Endothelial cell of umbilical vein (primary cell): ENCODE measurements around the gene CA11. TPM values are rescaled to one million over a fixed set of nuclear protein-coding genes. Genes with fewer than 3 reads are reported as not detected.
A peak's percentile ranks its signal among the peaks of the same experiment; 100 is the strongest.

Experiments used
- BruUV-seq: library from RNA; stranded (reverse); fragments of 400-500 nt; replicated peaks from 2 replicates; lab custom pipeline; 2021; lab: Mats Ljungman, UMichigan
- CTCF ChIA-PET: fragments of 300-600, 350-600 bp; sonication (Branson Sonifier 250); formaldehyde crosslinking; loops from one replicate; lab custom pipeline; 2021; ENCODE audit warnings: antibody characterized with exemption, inconsistent platforms; lab: Charles Lee
- POLR2A ChIA-PET: fragments of 300-600, 350-600 bp; sonication (Branson Sonifier 250); formaldehyde crosslinking; loops from one replicate; lab custom pipeline; 2021; ENCODE audit warnings: antibody characterized with exemption, inconsistent platforms; lab: Charles Lee
- DNase-seq: peaks from one replicate; pipeline ENCODE4 v3.0.0-alpha.2; 2011; ENCODE audit warnings: low read depth, low spot score
- FAIRE-seq: peaks from 2 replicates; lab custom pipeline; 2011; peaks lifted over from hg19 to GRCh38; lab: Jason Lieb, UNC
- H2AFZ ChIP-seq: 2 replicates; pipeline ENCODE4 v1.6.0; 2012; ENCODE audit warnings: low read depth, low read length, control low read depth, inconsistent platforms
- H3K27ac ChIP-seq: 2 replicates; pipeline ENCODE4 v1.5.1; 2011; ENCODE audit warnings: low read depth, mild to moderate bottlenecking, control low read depth, low read length, moderate library complexity; ENCODE audit not compliant: insufficient read depth
- H3K27me3 ChIP-seq, 2 experiments: 2 replicates each; pipeline versions ENCODE4 v1.6.0 to v1.6.1; 2011; ENCODE audit warnings: low read length in 2 of 2, mixed read lengths in 1 of 2; ENCODE audit not compliant: control insufficient read depth in 2 of 2, insufficient read depth in 2 of 2
- H3K36me3 ChIP-seq, 2 experiments: 2 replicates in 1 of 2; 3 replicates in 1 of 2; pipeline ENCODE4 v1.5.1; 2011; ENCODE audit warnings: low read length in 2 of 2, mild to moderate bottlenecking in 1 of 2, moderate library complexity in 1 of 2; ENCODE audit not compliant: control insufficient read depth in 2 of 2, insufficient read depth in 2 of 2; ENCODE audit errors: extremely low read depth in 1 of 2
- H3K4me1 ChIP-seq: 3 replicates; pipeline ENCODE4 v1.5.1; 2011; ENCODE audit warnings: mild to moderate bottlenecking, low read length; ENCODE audit not compliant: control insufficient read depth, insufficient read depth; ENCODE audit errors: extremely low read depth
- H3K4me2 ChIP-seq: 2 replicates; pipeline ENCODE4 v1.6.1; 2011; ENCODE audit warnings: low read length, control low read depth, mixed read lengths; ENCODE audit not compliant: insufficient read depth
- H3K4me3 ChIP-seq, 3 experiments: fragments of 200-600 bp in 1 of 3; sonication (generic), shearing (Covaris generic) in 1 of 3; replicated peaks in 1 of 3; 2 replicates each; pipeline ENCODE4 v1.5.1; 2011 to 2016; ENCODE audit warnings: control low read depth in 3 of 3, low read length in 3 of 3, mild to moderate bottlenecking in 2 of 3, inconsistent platforms in 1 of 3, low read depth in 1 of 3, moderate library complexity in 1 of 3; ENCODE audit not compliant: insufficient read depth in 1 of 3
- H3K79me2 ChIP-seq: 2 replicates; pipeline ENCODE4 v1.6.0; 2012; ENCODE audit warnings: low read length, inconsistent platforms; ENCODE audit not compliant: control insufficient read depth, insufficient read depth
- H3K9ac ChIP-seq: replicated peaks from 2 replicates; pipeline ENCODE3; 2011; ENCODE audit warnings: low read length, control low read depth; ENCODE audit not compliant: insufficient read depth; ENCODE audit errors: extremely low read depth
- H3K9me1 ChIP-seq: replicated peaks from 3 replicates; pipeline ENCODE4 v1.6.0; 2011; ENCODE audit warnings: mild to moderate bottlenecking, low read length; ENCODE audit not compliant: control insufficient read depth, insufficient read depth; ENCODE audit errors: extremely low read depth
- H3K9me3 ChIP-seq: replicated peaks from 2 replicates; pipeline ENCODE4 v1.5.1; 2012; ENCODE audit warnings: low read length, inconsistent platforms; ENCODE audit not compliant: control insufficient read depth, insufficient read depth
- H4K20me1 ChIP-seq: replicated peaks from 2 replicates; pipeline ENCODE3; 2011; ENCODE audit warnings: mild to moderate bottlenecking, low read length; ENCODE audit not compliant: control insufficient read depth, insufficient read depth; ENCODE audit errors: extremely low read depth
- EZH2 ChIP-seq: IDR thresholded peaks from 2 replicates; pipeline ENCODE4 v1.6.1; 2012; ENCODE audit warnings: borderline replicate concordance, low read depth, mild to moderate bottlenecking, moderate library complexity, low read length, inconsistent platforms; ENCODE audit not compliant: severe bottlenecking
- FOS ChIP-seq: IDR thresholded peaks from 2 replicates; pipeline ENCODE4 v1.6.1; 2011; ENCODE audit warnings: mild to moderate bottlenecking, low read length, moderate library complexity, borderline replicate concordance; ENCODE audit not compliant: insufficient read depth
- GATA2 ChIP-seq: IDR thresholded peaks from 2 replicates; pipeline ENCODE4 v1.7.0; 2011; ENCODE audit warnings: low read depth, mild to moderate bottlenecking, moderate library complexity, mixed read lengths, low read length; ENCODE audit not compliant: insufficient read length, insufficient read depth
- JUN ChIP-seq: IDR thresholded peaks from 2 replicates; pipeline ENCODE4 v1.6.1; 2011; ENCODE audit warnings: borderline replicate concordance, low read depth; ENCODE audit not compliant: insufficient read length, insufficient read depth
- MYC ChIP-seq: IDR thresholded peaks from one replicate; pipeline ENCODE4 v1.6.1; 2011; ENCODE audit warnings: mild to moderate bottlenecking, low read depth, low read length
- POLR2A ChIP-seq: IDR thresholded peaks from 2 replicates; pipeline ENCODE4 v1.6.1; 2012; ENCODE audit warnings: low read depth, mild to moderate bottlenecking, control low read depth, low read length
- POLR2AphosphoS5 ChIP-seq: IDR thresholded peaks from 2 replicates; pipeline ENCODE4 v1.6.1; 2012; ENCODE audit warnings: low read depth, mild to moderate bottlenecking, control low read depth, low read length, moderate library complexity; ENCODE audit not compliant: insufficient read depth
- dilution Hi-C: fragments of 300-500 bp; cut with MboI; formaldehyde crosslinking; loops from one replicate; pipeline ENCODE4 v1.15.0; 2019; ENCODE audit warnings: low sequenced_read_pairs; ENCODE audit not compliant: extremely low pct_ligation_motif_present
- intact Hi-C: fragments of 100-400 bp; cut with micrococcal nuclease; formaldehyde crosslinking; loops from one replicate; pipeline ENCODE4 v1.10.0; 2022
- polyA plus RNA-seq, 4 experiments: library from polyadenylated mRNA; depleted of rRNA in 3 of 4; stranded (reverse) in 3 of 4; unstranded in 1 of 4; fragments of >200 nt; gene quantifications; 2 replicates each; pipeline versions ENCODE4 v1.2.1 to v1.2.3, GENCODE V29; 2011 to 2012; ENCODE audit warnings: missing spikeins in 1 of 4
- total RNA-seq: library from RNA; stranded (reverse); gene quantifications from 2 replicates; pipeline ENCODE4 v1.2.3, GENCODE V29; 2021
- TF ChIP-seq, protein P1 (sequence below): IDR thresholded peaks from 2 replicates; pipeline ENCODE4 v1.6.1; 2011; ENCODE audit not compliant: insufficient read depth, insufficient read length
- TF ChIP-seq, protein P2 (sequence below), 2 donors: IDR thresholded peaks; 1 replicate in 1 of 2; 2 replicates in 1 of 2; pipeline ENCODE4 v1.5.1; 2011; ENCODE audit warnings: low read length in 2 of 2, mild to moderate bottlenecking in 2 of 2, moderate library complexity in 2 of 2, control low read depth in 1 of 2, inconsistent platforms in 1 of 2, low read depth in 1 of 2; ENCODE audit not compliant: insufficient read depth in 1 of 2; ENCODE audit errors: extremely low read depth in 1 of 2

The CA11 gene
- total and polyA plus RNA-seq, 2 donors (not counting 3 experiments of a cell fraction or from before 2014, with no cell fraction given), result 2.8 to 4.7 TPM

DNA sequence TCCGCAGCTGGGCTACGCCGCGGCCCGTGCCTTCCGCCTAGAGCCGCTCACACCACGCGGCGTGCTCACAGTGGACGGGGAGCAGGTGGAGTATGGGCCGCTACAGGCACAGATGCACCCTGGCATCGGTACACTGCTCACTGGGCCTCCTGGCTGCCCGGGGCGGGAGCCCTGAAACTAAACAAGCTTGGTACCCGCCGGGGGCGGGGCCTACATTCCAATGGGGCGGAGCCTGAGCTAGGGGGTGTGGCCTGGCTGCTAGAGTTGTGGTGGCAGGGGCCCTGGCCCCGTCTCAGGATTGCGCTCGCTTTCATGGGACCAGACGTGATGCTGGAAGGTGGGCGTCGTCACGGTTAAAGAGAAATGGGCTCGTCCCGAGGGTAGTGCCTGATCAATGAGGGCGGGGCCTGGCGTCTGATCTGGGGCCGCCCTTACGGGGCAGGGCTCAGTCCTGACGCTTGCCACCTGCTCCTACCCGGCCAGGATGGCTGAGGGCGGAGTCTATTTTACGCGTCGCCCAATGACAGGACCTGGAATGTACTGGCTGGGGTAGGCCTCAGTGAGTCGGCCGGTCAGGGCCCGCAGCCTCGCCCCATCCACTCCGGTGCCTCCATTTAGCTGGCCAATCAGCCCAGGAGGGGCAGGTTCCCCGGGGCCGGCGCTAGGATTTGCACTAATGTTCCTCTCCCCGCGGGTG lies 16.2 kb downstream of the CA11 start:
- Histone ChIP-seq H2AFZ (peak overlapping the region; percentile 63), H3K4me3 (peak overlapping the region in 2 of 3 experiments; percentile 6 to 19), H3K27ac (peak overlapping the region; percentile 13), H3K4me2 (peak overlapping the region; percentile 60), H3K4me1 (peaks cover 20% of the 10 kb centered on the region), H3K27me3 (no peaks in the 10 kb centered on the region), H3K9me3 (no peaks in the 10 kb centered on the region), H3K9ac (no peak overlapping the region), H3K36me3 (peaks cover 0 to 2% of the 10 kb centered on the region in 2 experiments), H3K9me1 (no peaks in the 10 kb centered on the region), H4K20me1 (no peaks in the 10 kb centered on the region), H3K79me2 (no peaks in the 10 kb centered on the region)
- TF ChIP-seq POLR2A (no peak), FOS (no peak), GATA2 (no peak), POLR2AphosphoS5 (peak; percentile 65)
- intact Hi-C loops (loop anchor here (10.0 kb wide), 1 partner anchor 365 kb away; the partner anchor contains the start of genes GYS1 and RUVBL2), dilution Hi-C loops (no loop called here)
- DNase-seq, result peak; percentile 82
- FAIRE-seq, result peak; percentile 96
- POLR2A ChIA-PET, result interaction anchor here (1.0 to 2.0 kb wide), 3 partner anchors 8 to 17 kb away, joined by 3 to 10 read pairs (median 3); partner anchors contain the start of genes RPL18 and SPHK2
- CTCF ChIA-PET, result interaction anchor here (0.8 to 2.3 kb wide), 10 partner anchors 8 to 341 kb away, joined by 3 to 12 read pairs (median 8); partner anchors contain the start of genes CA11, RPL18 and SPHK2
- no TSS peak for BruUV-seq

DNA sequence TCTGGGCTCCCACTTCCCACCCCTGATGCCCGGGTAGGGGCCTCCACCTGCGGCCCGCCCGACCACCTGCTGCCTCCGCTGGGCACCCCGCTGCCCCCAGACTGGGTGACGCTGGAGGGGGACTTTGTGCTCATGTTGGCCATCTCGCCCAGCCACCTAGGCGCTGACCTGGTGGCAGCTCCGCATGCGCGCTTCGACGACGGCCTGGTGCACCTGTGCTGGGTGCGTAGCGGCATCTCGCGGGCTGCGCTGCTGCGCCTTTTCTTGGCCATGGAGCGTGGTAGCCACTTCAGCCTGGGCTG lies 16.7 kb downstream of the CA11 start:
- H3K79me2 ChIP-seq, result no peaks in the 10 kb centered on the region
- no peak overlapping the region for H3K4me2 ChIP-seq
- no peak overlapping the region for H3K4me3 ChIP-seq
- no peak for FAIRE-seq
- CTCF ChIA-PET, result interaction anchor here (1.0 to 2.0 kb wide), 3 partner anchors 10 to 67 kb away, joined by 3 to 12 read pairs (median 11); partner anchors contain the start of genes CA11, RPL18 and SPHK2
- POLR2A ChIA-PET, result interaction anchor here (2.0 kb wide), 1 partner anchor 10 kb away, joined by 10 read pairs; the partner anchor contains the start of genes RPL18 and SPHK2
- H3K9ac ChIP-seq, result no peak overlapping the region
- TF ChIP-seq JUN (no peak), POLR2A (no peak), MYC (no peak), GATA2 (no peak), POLR2AphosphoS5 (no peak), EZH2 (no peak), FOS (no peak)
- TF ChIP-seq, protein P1, sequence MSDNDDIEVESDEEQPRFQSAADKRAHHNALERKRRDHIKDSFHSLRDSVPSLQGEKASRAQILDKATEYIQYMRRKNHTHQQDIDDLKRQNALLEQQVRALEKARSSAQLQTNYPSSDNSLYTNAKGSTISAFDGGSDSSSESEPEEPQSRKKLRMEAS, result no peak
- TF ChIP-seq, protein P2, sequence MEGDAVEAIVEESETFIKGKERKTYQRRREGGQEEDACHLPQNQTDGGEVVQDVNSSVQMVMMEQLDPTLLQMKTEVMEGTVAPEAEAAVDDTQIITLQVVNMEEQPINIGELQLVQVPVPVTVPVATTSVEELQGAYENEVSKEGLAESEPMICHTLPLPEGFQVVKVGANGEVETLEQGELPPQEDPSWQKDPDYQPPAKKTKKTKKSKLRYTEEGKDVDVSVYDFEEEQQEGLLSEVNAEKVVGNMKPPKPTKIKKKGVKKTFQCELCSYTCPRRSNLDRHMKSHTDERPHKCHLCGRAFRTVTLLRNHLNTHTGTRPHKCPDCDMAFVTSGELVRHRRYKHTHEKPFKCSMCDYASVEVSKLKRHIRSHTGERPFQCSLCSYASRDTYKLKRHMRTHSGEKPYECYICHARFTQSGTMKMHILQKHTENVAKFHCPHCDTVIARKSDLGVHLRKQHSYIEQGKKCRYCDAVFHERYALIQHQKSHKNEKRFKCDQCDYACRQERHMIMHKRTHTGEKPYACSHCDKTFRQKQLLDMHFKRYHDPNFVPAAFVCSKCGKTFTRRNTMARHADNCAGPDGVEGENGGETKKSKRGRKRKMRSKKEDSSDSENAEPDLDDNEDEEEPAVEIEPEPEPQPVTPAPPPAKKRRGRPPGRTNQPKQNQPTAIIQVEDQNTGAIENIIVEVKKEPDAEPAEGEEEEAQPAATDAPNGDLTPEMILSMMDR (IDR thresholded peaks at IDR 0.05; ENCODE audit: extremely low read depth in 1 of 2, insufficient read depth in 1 of 2, low read depth in 1 of 2, low read length in 2 of 2), result no peak
- no peaks in the 10 kb centered on the region for H4K20me1 ChIP-seq
- dilution Hi-C loops, result no loop called here
- no peak overlapping the region for H2AFZ ChIP-seq
- H3K27ac ChIP-seq, result no peak overlapping the region
- BruUV-seq, result no TSS peak
- H3K9me3 ChIP-seq, result no peaks in the 10 kb centered on the region
- no peaks in the 10 kb centered on the region for H3K27me3 ChIP-seq
- no peak for DNase-seq
- peaks cover 0 to 2% of the 10 kb centered on the region in 2 experiments for H3K36me3 ChIP-seq
- no peaks in the 10 kb centered on the region for H3K9me1 ChIP-seq
- peaks cover 18% of the 10 kb centered on the region for H3K4me1 ChIP-seq
- intact Hi-C loops, result no loop called here
